H9 (cell line): ENCODE measurements around the gene PLCD3. TPM values are rescaled to one million over a fixed set of nuclear protein-coding genes. Genes with fewer than 3 reads are reported as not detected.

Experiments
- DNase-seq: peaks from one replicate; pipeline ENCODE4 v3.0.0-alpha.2; 2017
- H2AFZ ChIP-seq: one replicate; pipeline ENCODE4 v1.6.1; 2013; ENCODE audit warnings: mild to moderate bottlenecking, low read length, control low read depth, moderate library complexity
- H2AK5ac ChIP-seq: 2 replicates; pipeline ENCODE4 v1.6.1; 2013; ENCODE audit warnings: low read length, control low read depth, mixed read lengths; ENCODE audit not compliant: insufficient read length
- H2BK120ac ChIP-seq: one replicate; pipeline ENCODE4 v1.6.1; 2013; ENCODE audit warnings: low read depth, mild to moderate bottlenecking, low read length, control low read depth, inconsistent platforms; ENCODE audit not compliant: poor library complexity, severe bottlenecking
- H2BK12ac ChIP-seq: 2 replicates; pipeline ENCODE4 v1.6.1; 2013; ENCODE audit warnings: low read length, control low read depth, mixed read lengths, low read depth; ENCODE audit not compliant: insufficient read length
- H2BK15ac ChIP-seq: 2 replicates; pipeline ENCODE4 v1.6.1; 2013; ENCODE audit warnings: low read depth, low read length, control low read depth
- H2BK20ac ChIP-seq: one replicate; pipeline ENCODE4 v1.6.1; 2013; ENCODE audit warnings: low read depth, mild to moderate bottlenecking, low read length, control low read depth, inconsistent platforms; ENCODE audit not compliant: poor library complexity, severe bottlenecking
- H2BK5ac ChIP-seq: 2 replicates; pipeline ENCODE4 v1.6.1; 2013; ENCODE audit warnings: low read length, control low read depth, mixed read lengths; ENCODE audit not compliant: insufficient read length
- H3K14ac ChIP-seq: 2 replicates; pipeline ENCODE4 v1.6.1; 2013; ENCODE audit warnings: low read length, control low read depth; ENCODE audit not compliant: insufficient read depth
- H3K18ac ChIP-seq: 2 replicates; pipeline ENCODE4 v1.6.1; 2013; ENCODE audit warnings: low read depth, mild to moderate bottlenecking, mixed read lengths, low read length, control low read depth; ENCODE audit not compliant: insufficient read length
- H3K23ac ChIP-seq: 2 replicates; pipeline ENCODE4 v1.6.1; 2013; ENCODE audit warnings: low read length, control low read depth, mixed read lengths, low read depth; ENCODE audit not compliant: insufficient read length
- H3K23me2 ChIP-seq: 2 replicates; pipeline ENCODE4 v1.6.1; 2013; ENCODE audit warnings: low read depth, mild to moderate bottlenecking, mixed read lengths, low read length, control low read depth; ENCODE audit not compliant: insufficient read length, poor library complexity, severe bottlenecking
- H3K27ac ChIP-seq: 2 replicates; pipeline ENCODE4 v1.5.1; 2013; ENCODE audit warnings: low read length, control low read depth, mixed read lengths, low read depth; ENCODE audit not compliant: insufficient read length
- H3K27me3 ChIP-seq: 2 replicates; pipeline ENCODE4 v1.6.1; 2013; ENCODE audit warnings: low read length, control low read depth, inconsistent platforms; ENCODE audit not compliant: insufficient read depth
- H3K4ac ChIP-seq: 2 replicates; pipeline ENCODE4 v1.6.1; 2013; ENCODE audit warnings: low read depth, mild to moderate bottlenecking, control low read depth, inconsistent platforms, low read length, moderate library complexity
- H3K4me1 ChIP-seq: 2 replicates; pipeline ENCODE4 v1.6.1; 2013; ENCODE audit warnings: low read length, control low read depth, inconsistent platforms; ENCODE audit not compliant: insufficient read depth
- H3K4me2 ChIP-seq: 2 replicates; pipeline ENCODE4 v1.6.1; 2013; ENCODE audit warnings: low read length, control low read depth, mixed read lengths; ENCODE audit not compliant: insufficient read length, insufficient read depth
- H3K56ac ChIP-seq: 2 replicates; pipeline ENCODE4 v1.6.1; 2013; ENCODE audit warnings: low read depth, mild to moderate bottlenecking, mixed read lengths, low read length, control low read depth; ENCODE audit not compliant: insufficient read length
- H3K79me1 ChIP-seq: 2 replicates; pipeline ENCODE4 v1.6.1; 2013; ENCODE audit warnings: low read depth, mild to moderate bottlenecking, moderate library complexity, low read length, control low read depth, inconsistent platforms; ENCODE audit not compliant: insufficient read depth, poor library complexity, severe bottlenecking
- H3K79me2 ChIP-seq: 2 replicates; pipeline ENCODE4 v1.6.1; 2013; ENCODE audit warnings: low read length, control low read depth, inconsistent platforms; ENCODE audit not compliant: insufficient read depth
- H3K9ac ChIP-seq: 2 replicates; pipeline ENCODE4 v1.6.1; 2013; ENCODE audit warnings: low read length, control low read depth, mixed read lengths; ENCODE audit not compliant: insufficient read length; ENCODE audit errors: extremely low read depth
- H3K9me3 ChIP-seq: one replicate; pipeline ENCODE4 v1.6.1; 2013; ENCODE audit warnings: low read depth, low read length, inconsistent platforms; ENCODE audit not compliant: control insufficient read depth
- H3T11ph ChIP-seq: one replicate; pipeline ENCODE4 v1.6.1; 2013; ENCODE audit warnings: mild to moderate bottlenecking, low read length, control low read depth, inconsistent platforms
- H4K20me1 ChIP-seq: one replicate; pipeline ENCODE4 v1.6.1; 2013; ENCODE audit not compliant: control insufficient read depth, insufficient read length, insufficient read depth
- H4K5ac ChIP-seq: 2 replicates; pipeline ENCODE4 v1.6.1; 2013; ENCODE audit warnings: low read depth, mild to moderate bottlenecking, mixed read lengths, low read length, control low read depth; ENCODE audit not compliant: insufficient read length
- H4K8ac ChIP-seq: replicated peaks from 2 replicates; pipeline ENCODE4 v1.6.1; 2013; ENCODE audit warnings: low read length, control low read depth, mixed read lengths, low read depth; ENCODE audit not compliant: insufficient read length
- H4K91ac ChIP-seq: 2 replicates; pipeline ENCODE4 v1.6.1; 2013; ENCODE audit warnings: low read depth, mild to moderate bottlenecking, moderate library complexity, mixed read lengths, low read length, control low read depth; ENCODE audit not compliant: insufficient read length
- H3K27ac Mint-ChIP-seq, 3 experiments: 2 replicates in 2 of 3; 3 replicates in 1 of 3; pipeline ENCODE4 v1.8.0; 2020 to 2021; ENCODE audit warnings: mixed read lengths in 3 of 3, mild to moderate bottlenecking in 1 of 3, moderate library complexity in 1 of 3
- H3K27me3 Mint-ChIP-seq: 2 replicates; pipeline ENCODE4 v1.8.0; 2021; ENCODE audit warnings: low read depth, mild to moderate bottlenecking, moderate library complexity, mixed read lengths
- H3K36me3 Mint-ChIP-seq, 3 experiments: 2 replicates in 2 of 3; 3 replicates in 1 of 3; pipeline ENCODE4 v1.8.0; 2020 to 2021; ENCODE audit warnings: low read depth in 3 of 3, mixed read lengths in 3 of 3; ENCODE audit not compliant: insufficient read depth in 1 of 3
- H3K4me1 Mint-ChIP-seq, 2 experiments: 2 replicates each; pipeline ENCODE4 v1.8.0; 2020; ENCODE audit warnings: mixed read lengths in 2 of 2
- H3K4me3 Mint-ChIP-seq, 2 experiments: 2 replicates in 1 of 2; 3 replicates in 1 of 2; pipeline ENCODE4 v1.8.0; 2020 to 2021; ENCODE audit warnings: mild to moderate bottlenecking in 2 of 2, mixed read lengths in 2 of 2, moderate library complexity in 1 of 2
- H3K9me3 Mint-ChIP-seq, 2 experiments: 2 replicates in 1 of 2; 3 replicates in 1 of 2; pipeline ENCODE4 v1.8.0; 2020; ENCODE audit warnings: mild to moderate bottlenecking in 2 of 2, mixed read lengths in 2 of 2, moderate library complexity in 1 of 2
- CTCF ChIP-seq: fragments of 200-600 bp; sonication (generic); conservative IDR thresholded peaks from 3 replicates; pipeline ENCODE4 v1.8.0; 2021; ENCODE audit warnings: antibody characterized with exemption, mild to moderate bottlenecking
- WGBS: extraction: QIAGEN DNeasy Blood & Tissue Kit; methylation state at CpG from one replicate; pipeline ENCODE4 v1.1.7; 2013; ENCODE audit warnings: missing lambda C conversion rate, low lambda C conversion rate, mixed read lengths; ENCODE audit not compliant: insufficient read length; ENCODE audit errors: extremely low coverage; 5-methylcytosine and 5-hydroxymethylcytosine counted together
- total RNA-seq: library from RNA; stranded (reverse); gene quantifications from 2 replicates; pipeline ENCODE4 v1.2.1, GENCODE V29; 2021

The PLCD3 gene
- total RNA-seq, 1 experiment from 2014 or later, result 41.6 TPM

- Histone ChIP-seq H3K79me2 (no peaks in the 10 kb centered on the region), H4K8ac (no peak overlapping the region), H4K5ac (no peak overlapping the region), H4K20me1 (no peaks in the 10 kb centered on the region), H2AFZ (no peak overlapping the region), H3K79me1 (no peaks in the 10 kb centered on the region), H4K91ac (no peak overlapping the region), H3K23ac (no peak overlapping the region), H3K18ac (no peak overlapping the region), H3K23me2 (peaks cover 9% of the 10 kb centered on the region), H3K9me3 (no peaks in the 10 kb centered on the region), H3K27ac (no peak overlapping the region), H2BK5ac (no peak overlapping the region), H3K4me2 (peak overlapping the region; percentile 51), H3K4me1 (peaks cover 2% of the 10 kb centered on the region; the same call in 1 of the 2 replicates), H3K4ac (no peak overlapping the region), H2AK5ac (no peak overlapping the region), H3K14ac (no peak overlapping the region), H2BK12ac (no peak overlapping the region), H3K27me3 (no peaks in the 10 kb centered on the region), H2BK20ac (no peak overlapping the region), H2BK15ac (no peak overlapping the region), H3K56ac (no peak overlapping the region), H2BK120ac (no peak overlapping the region), H3K9ac (no peak overlapping the region), H3T11ph (no peak overlapping the region)
- Mint-ChIP-seq H3K4me1 (peaks cover 32 to 39% of the 10 kb centered on the region in 2 experiments), H3K27me3 (peaks cover 3% of the 10 kb centered on the region; the same call in 1 of the 2 replicates), H3K9me3 (no peaks in the 10 kb centered on the region; a peak in 1 of 5 replicates), H3K36me3 (peaks cover 3 to 5% (median 4%) of the 10 kb centered on the region in 3 experiments; a peak in 5 of 7 replicates), H3K27ac (peak overlapping the region in 1 of 3 experiments; percentile 61; a peak in 3 of 7 replicates), H3K4me3 (peak overlapping the region; percentile 57 to 76)
- TF ChIP-seq CTCF, result no peak
- WGBS, result no CpG with 5 or more reads among the region's 13 CpGs
- DNase-seq, result peak; percentile 71
These were observed 10.9 kb upstream of the PLCD3 start for GRCh38 chr17:45143094-45143670.
